PFSK-1 (cell line): ENCODE measurements around the gene TET3.

Experiments used
- FOXP2 ChIP-seq: optimal IDR thresholded peaks from 2 replicates; pipeline ENCODE3; 2011; ENCODE audit warnings: borderline replicate concordance, control low read depth, inconsistent platforms; ENCODE audit not compliant: insufficient read depth; ENCODE audit errors: extremely low read length, extremely low read depth
- POLR2AphosphoS5 ChIP-seq: IDR thresholded peaks from 2 replicates; pipeline ENCODE4 v1.6.1; 2012; ENCODE audit warnings: low read depth, mild to moderate bottlenecking, control low read depth, low read length, moderate library complexity
- SIN3A ChIP-seq: IDR thresholded peaks from 2 replicates; pipeline ENCODE4 v1.6.1; 2012; ENCODE audit warnings: mild to moderate bottlenecking, low read length, moderate library complexity, borderline replicate concordance; ENCODE audit not compliant: insufficient read depth
- TAF1 ChIP-seq: IDR thresholded peaks from 2 replicates; pipeline ENCODE4 v1.6.1; 2012; ENCODE audit warnings: low read length, control low read depth, borderline replicate concordance; ENCODE audit not compliant: insufficient read depth
- TF ChIP-seq, protein P1 (sequence below), 2 experiments: IDR thresholded peaks; 2 replicates each; pipeline versions ENCODE4 v1.6.1 to v1.8.0; 2011 to 2012; ENCODE audit warnings: low read depth in 2 of 2, low read length in 2 of 2, control low read depth in 1 of 2, inconsistent platforms in 1 of 2, mild to moderate bottlenecking in 1 of 2, moderate library complexity in 1 of 2; ENCODE audit not compliant: insufficient read depth in 1 of 2

TET3 gene

GRCh38 chr2:73947412-73948018 is 37.2 kb upstream of the TET3 start:
- TF ChIP-seq SIN3A (no peak), TAF1 (no peak), POLR2AphosphoS5 (no peak)

- TF ChIP-seq FOXP2 = no peak
These were observed 34.9 kb upstream of the TET3 start for GRCh38 chr2:73949802-73950201.

DNA sequence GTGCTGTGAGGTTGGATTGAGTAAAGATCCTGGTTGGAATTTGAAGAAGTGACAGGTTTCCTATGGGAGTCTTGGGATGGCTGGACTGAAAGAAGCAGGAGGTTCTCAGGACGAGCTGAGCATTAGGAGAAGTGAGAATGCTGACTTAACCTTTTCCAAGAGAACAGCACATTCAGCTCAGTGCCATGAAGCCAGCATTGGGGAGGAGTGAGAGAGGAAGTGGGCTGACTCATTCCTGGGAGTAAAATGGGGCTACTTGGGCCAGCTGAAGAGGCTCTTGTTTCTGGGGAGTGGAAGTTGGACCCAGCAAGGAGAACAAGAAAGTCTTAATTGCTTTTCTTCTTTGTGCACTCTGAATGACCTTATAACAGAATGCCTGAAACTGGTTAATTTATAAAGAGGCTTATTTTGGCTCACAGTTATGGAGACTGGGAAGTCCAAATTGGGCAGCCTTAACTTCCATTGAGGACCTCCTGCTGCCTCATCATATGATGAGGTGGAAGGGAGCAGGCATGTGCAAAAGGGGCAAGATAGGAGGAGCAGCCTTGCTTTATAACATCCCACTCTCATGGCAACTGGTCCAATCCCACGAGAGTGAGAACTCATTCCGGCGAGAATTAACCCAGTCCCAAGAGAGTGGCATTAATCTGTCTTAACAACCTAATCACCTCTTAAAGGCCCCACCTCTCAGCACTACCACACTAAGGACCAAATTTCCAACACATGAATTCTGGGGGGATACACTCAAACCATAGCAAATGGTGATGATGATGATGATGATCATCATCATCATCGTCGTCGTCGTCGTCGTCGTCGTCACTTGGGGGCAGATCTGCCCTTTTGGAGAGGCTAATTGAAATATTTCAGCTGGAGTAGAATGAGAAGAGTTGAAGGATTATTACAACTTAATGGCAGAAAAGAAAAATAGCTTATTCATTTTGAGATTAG is 31.9 kb upstream of the TET3 start:
- TF ChIP-seq POLR2AphosphoS5 = no peak
- no peak for TF ChIP-seq FOXP2
- TF ChIP-seq TAF1 = no peak
- TF ChIP-seq SIN3A = no peak
- TF ChIP-seq, protein P1, sequence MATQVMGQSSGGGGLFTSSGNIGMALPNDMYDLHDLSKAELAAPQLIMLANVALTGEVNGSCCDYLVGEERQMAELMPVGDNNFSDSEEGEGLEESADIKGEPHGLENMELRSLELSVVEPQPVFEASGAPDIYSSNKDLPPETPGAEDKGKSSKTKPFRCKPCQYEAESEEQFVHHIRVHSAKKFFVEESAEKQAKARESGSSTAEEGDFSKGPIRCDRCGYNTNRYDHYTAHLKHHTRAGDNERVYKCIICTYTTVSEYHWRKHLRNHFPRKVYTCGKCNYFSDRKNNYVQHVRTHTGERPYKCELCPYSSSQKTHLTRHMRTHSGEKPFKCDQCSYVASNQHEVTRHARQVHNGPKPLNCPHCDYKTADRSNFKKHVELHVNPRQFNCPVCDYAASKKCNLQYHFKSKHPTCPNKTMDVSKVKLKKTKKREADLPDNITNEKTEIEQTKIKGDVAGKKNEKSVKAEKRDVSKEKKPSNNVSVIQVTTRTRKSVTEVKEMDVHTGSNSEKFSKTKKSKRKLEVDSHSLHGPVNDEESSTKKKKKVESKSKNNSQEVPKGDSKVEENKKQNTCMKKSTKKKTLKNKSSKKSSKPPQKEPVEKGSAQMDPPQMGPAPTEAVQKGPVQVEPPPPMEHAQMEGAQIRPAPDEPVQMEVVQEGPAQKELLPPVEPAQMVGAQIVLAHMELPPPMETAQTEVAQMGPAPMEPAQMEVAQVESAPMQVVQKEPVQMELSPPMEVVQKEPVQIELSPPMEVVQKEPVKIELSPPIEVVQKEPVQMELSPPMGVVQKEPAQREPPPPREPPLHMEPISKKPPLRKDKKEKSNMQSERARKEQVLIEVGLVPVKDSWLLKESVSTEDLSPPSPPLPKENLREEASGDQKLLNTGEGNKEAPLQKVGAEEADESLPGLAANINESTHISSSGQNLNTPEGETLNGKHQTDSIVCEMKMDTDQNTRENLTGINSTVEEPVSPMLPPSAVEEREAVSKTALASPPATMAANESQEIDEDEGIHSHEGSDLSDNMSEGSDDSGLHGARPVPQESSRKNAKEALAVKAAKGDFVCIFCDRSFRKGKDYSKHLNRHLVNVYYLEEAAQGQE (IDR thresholded peaks at IDR 0.05; ENCODE audit: insufficient read depth in 1 of 2, low read depth in 2 of 2, low read length in 2 of 2) = no peak

GRCh38 chr2:73956218-73956865 is 28.4 kb upstream of the TET3 start:
- TF ChIP-seq POLR2AphosphoS5 = no peak
- TF ChIP-seq SIN3A = no peak
- no peak for TF ChIP-seq FOXP2
- TF ChIP-seq, protein P1 (IDR thresholded peaks at IDR 0.05; ENCODE audit: insufficient read depth in 1 of 2, low read depth in 2 of 2, low read length in 2 of 2) = no peak
- no peak for TF ChIP-seq TAF1

- TF ChIP-seq TAF1 (no peak), FOXP2 (no peak), POLR2AphosphoS5 (no peak), SIN3A (no peak)
- TF ChIP-seq, protein P1 (IDR thresholded peaks at IDR 0.05; ENCODE audit: insufficient read depth in 1 of 2, low read depth in 2 of 2, low read length in 2 of 2) = no peak
These were observed 23.4 kb upstream of the TET3 start for GRCh38 chr2:73961274-73961673.
